AG09319 (cell line): ENCODE results near the gene MROH2A.

ENCODE experiments used
- DNase-seq: peaks from one replicate; pipeline ENCODE4 v3.0.0-alpha.2; 2010; ENCODE audit warnings: low read depth; ENCODE audit errors: extremely low read depth
- TF ChIP-seq, protein P1 (sequence below): IDR thresholded peaks from 2 replicates; pipeline ENCODE4 v1.5.1; 2011; ENCODE audit warnings: low read depth, mild to moderate bottlenecking, inconsistent platforms, low read length, moderate library complexity

MROH2A gene

DNA sequence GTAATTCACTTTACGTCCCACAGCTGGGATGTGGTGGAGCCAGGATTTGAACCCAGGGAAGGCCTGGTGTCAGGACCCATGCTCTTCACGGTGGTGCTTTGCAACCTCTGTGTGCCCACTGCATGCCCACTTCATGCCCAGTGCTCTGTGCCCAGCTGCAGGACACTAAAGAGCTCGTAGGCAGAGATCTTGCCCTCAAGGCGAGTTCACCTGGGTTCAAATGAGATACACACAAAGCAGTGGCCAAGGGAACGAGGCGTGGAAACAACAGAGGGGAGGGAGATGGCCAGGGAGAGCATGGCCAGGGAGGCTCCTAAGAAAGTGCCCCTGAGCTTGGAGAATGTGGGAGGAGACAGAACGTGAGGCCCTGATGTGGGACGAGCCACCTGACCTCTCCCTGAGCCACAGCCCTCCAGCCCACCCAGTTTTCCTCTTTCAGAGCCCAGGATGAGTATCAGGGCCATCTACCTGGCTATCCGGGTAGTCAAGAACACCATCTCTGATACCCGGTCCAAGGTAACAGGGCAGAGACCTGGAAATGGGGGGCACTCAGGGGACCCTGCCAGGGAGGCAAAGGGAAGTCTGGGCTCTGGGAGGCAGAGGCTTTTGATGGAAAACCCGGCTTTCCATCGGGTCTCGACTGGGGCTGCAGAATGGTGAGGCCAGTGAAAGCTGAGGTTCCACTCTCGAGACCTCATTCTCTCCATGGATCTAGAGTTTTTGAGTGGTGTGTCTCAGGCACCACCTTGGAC is 20.4 kb downstream of the MROH2A start:
- no peak for DNase-seq

GRCh38 chr2:233799087-233799665 is 21.0 kb downstream of the MROH2A start:
- TF ChIP-seq, protein P1, sequence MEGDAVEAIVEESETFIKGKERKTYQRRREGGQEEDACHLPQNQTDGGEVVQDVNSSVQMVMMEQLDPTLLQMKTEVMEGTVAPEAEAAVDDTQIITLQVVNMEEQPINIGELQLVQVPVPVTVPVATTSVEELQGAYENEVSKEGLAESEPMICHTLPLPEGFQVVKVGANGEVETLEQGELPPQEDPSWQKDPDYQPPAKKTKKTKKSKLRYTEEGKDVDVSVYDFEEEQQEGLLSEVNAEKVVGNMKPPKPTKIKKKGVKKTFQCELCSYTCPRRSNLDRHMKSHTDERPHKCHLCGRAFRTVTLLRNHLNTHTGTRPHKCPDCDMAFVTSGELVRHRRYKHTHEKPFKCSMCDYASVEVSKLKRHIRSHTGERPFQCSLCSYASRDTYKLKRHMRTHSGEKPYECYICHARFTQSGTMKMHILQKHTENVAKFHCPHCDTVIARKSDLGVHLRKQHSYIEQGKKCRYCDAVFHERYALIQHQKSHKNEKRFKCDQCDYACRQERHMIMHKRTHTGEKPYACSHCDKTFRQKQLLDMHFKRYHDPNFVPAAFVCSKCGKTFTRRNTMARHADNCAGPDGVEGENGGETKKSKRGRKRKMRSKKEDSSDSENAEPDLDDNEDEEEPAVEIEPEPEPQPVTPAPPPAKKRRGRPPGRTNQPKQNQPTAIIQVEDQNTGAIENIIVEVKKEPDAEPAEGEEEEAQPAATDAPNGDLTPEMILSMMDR: no peak

More for the DNA sequence above, 20.4 kb downstream of the MROH2A start:
- TF ChIP-seq, protein P1: no peak

DNA sequence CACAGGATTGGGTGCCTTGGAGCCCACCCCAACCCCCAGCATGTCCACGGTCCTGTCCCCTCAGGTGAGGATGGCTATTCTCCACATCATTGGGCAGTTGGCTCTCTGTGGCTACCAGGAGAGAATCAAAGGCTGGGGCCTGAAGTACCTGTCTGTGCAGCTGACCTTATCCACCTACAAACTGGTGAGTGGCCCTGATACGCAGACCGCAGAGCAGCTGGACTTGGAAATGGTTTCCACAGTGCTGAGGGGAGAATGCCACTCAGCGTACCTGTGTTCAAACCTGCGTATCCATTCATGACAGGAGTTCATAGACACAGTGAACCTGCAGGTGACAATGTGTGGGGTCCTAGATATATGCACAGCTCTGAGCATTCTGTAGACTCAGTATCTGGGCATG is 21.6 kb downstream of the MROH2A start:
- DNase-seq: no peak
- TF ChIP-seq, protein P1: no peak

More at GRCh38 chr2:233799087-233799665, 21.0 kb downstream of the MROH2A start:
- DNase-seq: no peak

DNA sequence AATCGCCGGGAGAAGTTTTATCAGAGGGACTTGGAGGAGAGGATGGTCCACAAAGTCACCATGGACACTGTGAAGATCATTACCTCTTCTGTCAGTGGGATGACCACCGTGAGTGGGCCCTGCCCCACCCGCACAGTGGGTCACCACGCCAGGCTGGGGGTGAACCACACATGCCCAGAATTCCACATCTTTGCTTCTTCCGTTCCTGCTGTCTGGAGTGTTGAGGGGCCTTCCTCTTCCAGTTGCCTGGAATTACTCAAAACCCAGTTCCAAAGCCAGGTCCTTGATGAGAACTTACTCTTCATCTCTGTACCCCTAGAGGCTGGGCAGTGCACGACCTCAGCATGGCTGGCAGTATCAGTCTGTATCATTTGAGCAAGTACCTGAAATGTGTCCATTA is 22.1 kb downstream of the MROH2A start:
- TF ChIP-seq, protein P1: no peak
- no peak for DNase-seq

DNA sequence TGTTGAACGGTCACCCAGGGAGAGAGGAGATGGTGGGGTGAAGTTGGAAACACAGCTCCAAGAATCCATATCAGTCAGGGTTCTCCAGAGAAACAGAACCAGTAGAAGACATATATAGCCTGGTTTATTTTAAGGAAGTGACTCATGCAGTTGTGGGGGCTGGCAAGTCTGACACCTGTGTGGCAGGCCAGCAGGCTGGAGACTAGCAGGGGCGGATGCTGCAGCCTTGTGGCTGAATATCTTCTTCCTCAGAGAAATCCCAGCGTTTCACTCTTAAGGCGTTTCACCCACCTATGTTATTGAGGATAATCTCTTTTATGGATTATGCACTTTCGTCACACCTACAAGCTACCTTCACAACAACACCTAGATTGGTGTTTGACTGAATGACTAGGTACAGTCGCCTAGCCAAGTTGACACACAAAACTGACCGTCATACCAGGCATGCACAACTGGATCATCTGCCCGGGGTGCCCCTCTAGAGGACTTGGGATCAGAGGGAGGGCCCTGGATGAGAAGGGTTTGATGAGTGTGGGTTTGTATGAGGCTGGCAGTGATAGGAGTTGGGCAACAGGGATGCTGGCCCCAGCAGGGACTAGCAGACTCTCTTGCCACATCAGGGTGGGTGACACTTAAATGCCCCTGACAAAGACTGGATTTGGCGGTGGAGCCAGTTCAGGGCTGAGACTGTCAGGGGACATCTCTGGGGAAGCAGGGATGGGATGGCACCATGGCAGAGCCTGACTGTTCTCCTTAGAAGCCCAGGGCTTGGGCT is 23.4 kb downstream of the MROH2A start:
- DNase-seq: no peak
- TF ChIP-seq, protein P1: no peak

- TF ChIP-seq, protein P1: no peak
- no peak for DNase-seq
Observed at GRCh38 chr2:233802132-233802815, 24.1 kb downstream of the MROH2A start.
